ENCODE measurements around the gene DDX47.
"Not testable (repeated sequence)": the region's sequence is repeated elsewhere in the genome, so short reads cannot be mapped to it uniquely, and the experiment has no call there.

Gene DDX47

GRCh38 chr12:12839003-12839395 lies 25.9 kb downstream of the DDX47 start:
- no peak overlapping the region for H3K27ac ChIP-seq
- TF ChIP-seq CTCF (conservative IDR thresholded peaks at IDR 0.05) (no peak), ZFX (IDR thresholded peaks at IDR 0.05) (no peak)

GRCh38 chr12:12839439-12839838 lies 26.3 kb downstream of the DDX47 start:
- H3K27ac ChIP-seq = peak overlapping the region; percentile 28

GRCh38 chr12:12839873-12840579 lies 26.9 kb downstream of the DDX47 start:
- H3K27ac ChIP-seq = peak overlapping the region; percentile 28
- TF ChIP-seq CTCF (conservative IDR thresholded peaks at IDR 0.05) = no peak
- TF ChIP-seq ZFX (IDR thresholded peaks at IDR 0.05) = no peak

- TF ChIP-seq ZFX (IDR thresholded peaks at IDR 0.05) (no peak), CTCF (conservative IDR thresholded peaks at IDR 0.05) (no peak)
- H3K27ac ChIP-seq = no peak overlapping the region
These were observed 27.4 kb downstream of the DDX47 start for GRCh38 chr12:12840580-12840899.

- H3K27ac ChIP-seq = not testable (repeated sequence)
These were observed 28.3 kb downstream of the DDX47 start for GRCh38 chr12:12841428-12841827.

- TF ChIP-seq CTCF (conservative IDR thresholded peaks at IDR 0.05) = no peak
- no peak for TF ChIP-seq ZFX (IDR thresholded peaks at IDR 0.05)
- peak overlapping the region; percentile 48 for H3K27ac ChIP-seq
These were observed 32.7 kb downstream of the DDX47 start for GRCh38 chr12:12845794-12846243.

GRCh38 chr12:12846780-12847179 lies 33.6 kb downstream of the DDX47 start:
- not testable (repeated sequence) for H3K27ac ChIP-seq

- TF ChIP-seq ZFX (IDR thresholded peaks at IDR 0.05) (no peak), CTCF (conservative IDR thresholded peaks at IDR 0.05) (no peak)
- no peak overlapping the region for H3K27ac ChIP-seq
These were observed 40.3 kb downstream of the DDX47 start for GRCh38 chr12:12853435-12853834.

- TF ChIP-seq ZFX (IDR thresholded peaks at IDR 0.05) = no peak
- H3K27ac ChIP-seq = no peak overlapping the region
These were observed 46.5 kb downstream of the DDX47 start for GRCh38 chr12:12859690-12860089.

GRCh38 chr12:12864243-12864642 lies 51.1 kb downstream of the DDX47 start:
- TF ChIP-seq ZFX (IDR thresholded peaks at IDR 0.05) (no peak), CTCF (conservative IDR thresholded peaks at IDR 0.05) (no peak)
- H3K27ac ChIP-seq = no peak overlapping the region
